ENCODE measurements around the gene ABCA13. TPM values are rescaled to one million over a fixed set of nuclear protein-coding genes. Genes with fewer than 3 reads are reported as not detected.
"Not testable (repeated sequence)": the region's sequence is repeated elsewhere in the genome, so short reads cannot be mapped to it uniquely, and the experiment has no call there.

Gene ABCA13
- total RNA-seq, result 4.3 TPM

- ATAC-seq, result peak; percentile 93
Measured at GRCh38 chr7:48171202-48171601, at the start of gene ABCA13. Gene ABCA13 (plus strand): TSS chr7:48171458. CDS start chr7:48171484, 26 bp downstream.

DNA sequence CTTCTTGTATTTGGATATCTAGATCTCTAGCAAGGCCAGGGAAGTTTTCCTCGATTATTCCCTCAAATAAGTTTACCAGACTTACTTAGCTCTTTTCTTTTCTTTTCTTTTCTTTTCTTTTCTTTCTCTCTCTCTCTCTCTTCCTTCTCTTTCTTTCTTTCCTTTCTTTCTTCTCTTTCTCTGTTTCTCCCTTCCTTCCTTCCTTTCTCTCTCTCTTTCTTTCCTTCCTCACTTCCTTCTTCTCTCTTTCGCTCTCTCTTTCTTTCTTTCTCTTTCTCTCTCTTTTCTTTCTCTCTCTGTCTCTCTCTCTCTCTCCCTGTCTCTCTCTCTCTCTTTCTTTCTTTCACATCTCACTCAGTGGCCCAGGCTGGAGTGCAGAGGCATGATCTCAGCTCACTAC, 45.2 kb upstream of the ABCA13 start:
- ATAC-seq, result no peak

GRCh38 chr7:48130658-48131108, 40.6 kb upstream of the ABCA13 start:
- no peak for ATAC-seq

DNA sequence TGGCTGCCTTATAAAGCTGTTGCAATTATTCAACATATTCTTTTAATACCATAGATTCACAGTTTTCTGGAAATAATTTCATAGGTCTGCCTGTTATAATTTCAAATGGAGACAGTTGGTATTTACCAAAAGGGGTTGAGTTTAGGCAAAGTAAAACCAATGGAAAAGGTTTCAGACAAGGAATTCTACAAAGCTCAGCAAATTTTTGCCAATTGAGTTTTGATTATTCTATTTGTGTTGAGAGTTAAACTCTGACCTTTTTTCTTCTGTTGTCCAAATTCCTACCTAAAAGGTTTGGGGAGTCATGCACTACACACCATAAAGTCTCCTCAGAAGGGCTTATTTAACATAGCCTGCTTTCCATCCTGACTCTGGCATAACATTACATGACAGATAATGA, 38.5 kb upstream of the ABCA13 start:
- ATAC-seq, result no peak

DNA sequence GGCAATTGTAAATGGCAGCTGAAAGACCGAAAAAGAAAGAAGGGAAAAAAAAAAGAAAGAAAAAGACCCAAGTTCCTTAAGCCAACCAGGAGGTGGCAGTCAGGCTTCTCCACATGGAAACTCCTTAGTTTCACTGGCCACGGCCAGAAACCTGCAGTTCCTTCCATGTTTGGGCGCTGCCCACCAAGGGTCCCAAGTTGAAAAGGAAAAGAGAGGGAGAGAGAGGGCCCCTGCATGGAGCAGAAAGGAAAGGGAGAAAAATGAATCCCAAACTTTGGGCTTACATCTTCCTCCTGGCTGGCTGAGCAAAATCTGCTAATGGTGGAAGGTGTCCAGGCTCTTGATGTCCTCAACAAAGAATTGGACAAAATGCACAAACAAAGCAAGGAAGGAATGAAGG, 31.8 kb upstream of the ABCA13 start:
- ATAC-seq, result no peak

DNA sequence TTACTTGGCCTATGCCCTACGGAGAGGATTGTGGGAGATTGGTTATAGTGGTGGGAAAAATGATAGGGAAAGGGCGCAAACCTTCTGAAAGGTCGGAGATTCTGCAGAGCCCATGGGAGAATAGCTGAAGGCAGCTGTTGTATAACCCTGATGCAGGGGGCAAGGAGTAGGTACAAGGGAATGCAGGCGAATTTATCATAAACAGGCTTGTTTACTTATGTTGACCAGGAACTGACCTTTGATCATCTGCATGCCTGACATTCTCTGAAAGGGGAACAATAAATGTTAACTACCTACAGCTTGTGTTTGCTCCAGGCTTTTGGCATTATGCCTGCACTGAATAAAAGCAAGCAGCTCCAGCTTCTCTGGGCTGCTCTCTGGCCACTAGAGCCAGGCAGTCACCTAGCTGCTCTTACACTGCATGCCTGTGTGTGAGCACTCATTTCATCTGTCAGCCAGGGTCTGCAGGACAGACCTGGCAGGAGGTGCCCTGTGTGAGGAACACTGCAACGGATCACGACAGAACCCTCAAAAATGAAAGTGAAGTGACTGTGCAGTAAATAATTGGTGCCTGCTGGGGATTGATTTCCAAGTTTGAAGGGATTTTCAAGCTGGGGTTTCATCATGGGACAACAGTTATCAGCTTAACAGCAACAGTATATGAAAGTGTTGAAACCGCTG, 31.1 kb upstream of the ABCA13 start:
- ATAC-seq, result no peak

DNA sequence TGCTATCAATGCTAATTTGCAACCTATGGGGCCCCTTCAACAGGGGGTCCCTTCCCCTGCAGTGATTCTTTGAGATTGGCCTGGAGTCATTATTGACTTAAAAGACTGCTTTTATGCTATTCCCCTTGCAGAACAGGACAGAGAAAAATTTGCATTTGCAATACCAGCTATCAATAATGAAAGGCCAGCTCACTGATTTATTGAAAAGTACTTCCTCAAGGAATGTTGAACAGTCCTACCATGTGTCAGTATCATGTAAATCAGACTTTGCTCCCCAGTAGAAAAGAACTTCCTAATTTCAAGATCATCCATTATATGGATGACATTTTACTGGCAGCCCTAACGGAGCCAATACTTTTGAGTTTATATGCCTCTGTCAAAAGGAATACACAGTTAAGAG, 29.7 kb upstream of the ABCA13 start:
- ATAC-seq, result no peak

DNA sequence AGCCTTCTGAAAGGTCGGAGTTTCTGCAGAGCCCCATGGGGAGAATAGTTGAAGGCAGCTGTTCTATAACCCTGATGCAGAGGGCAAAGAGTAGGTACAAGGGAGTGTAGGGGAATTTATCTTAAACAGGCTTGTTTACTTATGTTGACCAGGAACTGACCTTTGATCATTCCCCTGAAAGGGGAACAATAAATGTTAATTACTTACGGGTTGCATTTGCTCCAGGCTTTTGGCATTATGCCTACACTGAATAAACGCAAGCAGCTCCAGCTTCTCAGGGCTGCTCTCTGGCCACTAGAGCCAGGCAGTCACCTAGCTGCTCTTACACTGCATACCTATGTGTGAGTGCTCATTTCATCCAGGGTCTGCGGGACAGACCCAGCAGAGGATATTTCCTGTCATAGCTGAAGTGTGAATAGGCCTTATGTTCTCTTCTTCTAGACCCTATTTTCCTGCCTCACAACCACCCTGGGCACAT, 26.9 kb upstream of the ABCA13 start:
- no peak for ATAC-seq

GRCh38 chr7:48147078-48147591, 24.1 kb upstream of the ABCA13 start:
- no peak for ATAC-seq

GRCh38 chr7:48147690-48148089, 23.6 kb upstream of the ABCA13 start:
- not testable (repeated sequence) for ATAC-seq

GRCh38 chr7:48148311-48148710, 22.9 kb upstream of the ABCA13 start:
- ATAC-seq, result peak; percentile 95

DNA sequence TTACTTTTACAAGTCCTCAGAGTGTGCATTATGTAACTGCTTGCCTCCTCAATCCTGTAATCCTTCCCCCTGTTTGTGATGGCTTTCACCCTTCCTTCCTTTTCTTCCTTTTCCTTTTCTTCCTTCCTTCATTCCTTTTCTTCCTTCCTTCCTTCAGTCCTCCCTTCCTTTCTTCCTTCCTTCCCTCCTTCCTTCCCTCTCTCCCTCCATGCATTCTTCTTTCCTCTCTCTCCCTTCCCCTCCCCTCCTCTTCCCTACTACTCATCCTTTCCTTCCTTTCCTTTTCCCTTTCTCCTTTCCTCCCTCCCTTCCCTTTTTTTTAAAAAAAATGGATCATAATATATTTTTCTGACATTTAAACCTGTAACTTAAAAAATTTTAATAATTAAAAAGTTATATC, 22.2 kb upstream of the ABCA13 start:
- no peak for ATAC-seq

DNA sequence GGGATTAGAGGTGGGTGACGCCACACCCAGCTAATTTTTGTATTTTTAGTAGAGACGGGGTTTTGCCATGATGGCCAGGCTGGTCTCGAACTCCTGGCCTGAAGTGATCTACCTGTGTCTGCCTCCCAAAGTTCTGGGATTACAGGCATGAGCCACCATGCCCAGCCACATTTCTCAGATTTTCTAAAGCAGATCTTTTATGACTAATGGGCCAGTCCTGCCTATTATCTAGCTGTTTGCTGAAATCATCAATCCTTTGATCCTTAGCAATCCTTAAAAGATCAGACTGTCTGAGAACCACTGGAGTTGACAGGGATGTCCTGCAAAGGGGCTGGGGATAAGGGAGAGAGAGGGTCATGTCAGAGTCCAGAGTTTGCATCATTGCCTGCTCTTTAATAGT, 21.2 kb upstream of the ABCA13 start:
- ATAC-seq, result no peak

DNA sequence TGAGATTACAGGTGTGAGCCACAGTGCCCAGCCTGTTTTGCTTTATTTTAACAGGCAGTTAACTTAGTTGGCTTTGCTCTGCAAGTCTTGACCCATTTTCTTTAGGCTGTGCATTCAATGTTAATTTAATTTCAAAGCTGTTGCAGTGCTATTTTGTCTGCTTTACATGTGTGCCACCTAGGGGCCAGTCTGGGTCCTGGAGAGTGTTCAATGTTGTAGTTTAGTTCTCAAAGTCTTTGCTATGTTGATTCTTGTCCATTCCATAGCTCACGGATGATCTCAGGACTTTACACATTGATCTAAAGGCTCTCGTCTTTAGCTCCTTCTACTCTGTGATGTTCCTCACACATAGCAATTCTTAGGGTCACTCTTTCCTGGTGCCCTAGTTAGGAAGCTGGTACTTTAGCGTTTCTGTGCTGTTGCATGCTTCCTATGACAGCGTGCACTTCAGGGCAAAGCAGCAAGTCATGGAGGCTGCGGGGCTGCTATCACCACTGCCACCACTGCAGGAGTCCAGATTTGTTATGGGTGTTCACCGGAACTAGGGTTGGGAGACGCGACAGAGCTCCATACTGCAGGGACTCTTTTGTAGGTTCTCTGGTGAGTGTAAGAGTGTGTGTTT, 16.4 kb upstream of the ABCA13 start:
- ATAC-seq, result peak; percentile 86

DNA sequence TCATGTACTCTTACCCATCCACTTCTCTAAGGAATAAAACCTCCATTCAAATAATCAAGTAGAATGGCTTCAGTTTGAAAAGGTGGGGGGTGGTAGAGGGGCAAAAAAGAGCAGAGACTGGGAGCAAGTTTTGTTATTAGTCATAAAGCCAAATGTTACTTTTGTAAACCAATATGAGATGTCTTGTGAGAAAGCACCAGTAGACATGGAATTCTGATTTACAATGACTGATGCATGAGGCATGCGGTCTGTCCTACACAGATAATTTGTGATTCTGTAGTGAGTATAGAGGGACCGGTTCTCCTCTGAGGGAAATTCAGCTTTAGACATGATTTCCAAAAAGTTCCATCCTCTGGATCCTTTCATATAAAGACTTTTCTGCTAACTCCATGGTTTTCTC, 12.9 kb upstream of the ABCA13 start:
- no peak for ATAC-seq

- no peak for ATAC-seq
Measured at GRCh38 chr7:48161407-48162125, 9.7 kb upstream of the ABCA13 start.

GRCh38 chr7:48165157-48165556, 6.1 kb upstream of the ABCA13 start:
- ATAC-seq, result no peak

- ATAC-seq, result peak; percentile 84
Measured at GRCh38 chr7:48168159-48168558, 3.1 kb upstream of the ABCA13 start.

DNA sequence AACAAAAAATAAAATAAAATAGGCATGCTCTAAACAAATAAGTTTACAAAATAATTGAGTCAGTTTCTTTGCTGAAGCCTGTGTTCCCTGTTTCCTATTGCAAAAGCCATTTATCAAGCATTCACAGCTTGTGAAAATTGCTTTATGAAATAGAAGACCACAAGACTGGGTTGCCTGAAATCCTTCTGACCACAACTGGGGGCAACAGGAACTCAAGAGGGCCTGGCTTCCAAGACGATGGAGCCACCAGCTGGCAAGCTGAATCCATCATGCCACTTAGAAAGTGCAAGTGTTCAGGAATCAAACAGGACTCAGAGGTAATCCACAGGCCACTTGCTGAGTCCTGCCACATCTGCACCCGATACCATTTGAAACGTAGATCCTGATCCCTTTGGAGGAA, 752 bp upstream of the ABCA13 start:
- no peak for ATAC-seq

- peak; percentile 25 for ATAC-seq
Measured at GRCh38 chr7:48173313-48173712, 2.1 kb downstream of the ABCA13 start.

DNA sequence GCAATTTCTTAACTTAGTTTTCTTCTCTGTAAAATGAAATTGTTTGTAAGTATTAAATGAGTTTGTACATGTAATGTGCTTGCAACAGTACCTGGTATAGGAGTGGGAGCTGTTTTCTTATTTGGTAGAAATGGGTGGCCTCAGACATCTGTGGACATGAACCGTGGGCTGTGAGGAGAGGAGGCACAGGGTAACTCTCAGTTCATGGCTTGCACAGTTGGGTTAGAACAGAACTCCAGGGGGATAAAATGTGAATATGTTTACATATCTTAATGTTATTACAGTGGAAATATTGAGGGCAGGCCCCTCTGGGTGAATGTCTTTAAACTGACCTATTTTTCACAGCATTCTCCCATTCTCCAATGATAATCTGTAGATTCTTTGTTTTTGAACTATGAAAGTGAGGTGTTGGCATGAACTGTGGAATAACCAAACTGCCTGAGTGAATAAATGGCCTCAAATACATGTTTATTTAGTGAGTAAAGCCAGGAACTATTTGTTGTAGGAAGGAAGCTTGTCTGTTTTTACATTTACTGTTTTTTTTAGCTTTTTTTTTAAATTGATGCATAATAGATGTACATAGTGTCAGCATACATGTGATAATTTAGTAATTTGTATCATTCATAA, 2.6 kb downstream of the ABCA13 start:
- ATAC-seq, result no peak

GRCh38 chr7:48175019-48175418, 3.8 kb downstream of the ABCA13 start:
- ATAC-seq, result no peak

DNA sequence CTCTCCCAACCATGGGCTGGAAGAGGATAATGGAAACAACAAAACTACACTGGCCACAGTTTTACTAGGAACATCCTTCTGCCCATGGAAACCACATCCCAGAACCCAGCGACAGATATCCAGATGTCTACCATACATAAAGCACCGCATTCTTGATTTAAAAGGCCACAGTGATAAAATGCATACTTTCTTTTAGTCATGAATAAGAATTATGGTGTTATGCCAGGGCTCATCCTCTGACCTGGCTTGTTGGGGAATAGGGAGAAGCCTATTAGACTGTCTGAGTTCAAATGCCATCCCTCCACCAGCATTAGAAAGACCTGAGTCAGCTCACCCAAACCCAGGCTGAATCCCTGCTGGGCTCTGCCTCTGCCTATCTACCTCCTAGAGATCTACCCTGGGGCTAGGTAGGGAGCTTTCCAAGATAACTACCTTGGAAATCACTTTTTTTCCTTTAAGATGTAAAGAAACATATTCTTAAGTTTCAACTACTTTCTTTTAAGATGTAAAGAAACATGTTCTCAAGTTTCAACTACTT, 5.2 kb downstream of the ABCA13 start:
- ATAC-seq, result no peak

Data from esophagus mucosa (tissue), 1 donor.